H1 (cell line): ENCODE results near the gene ADCK1. TPM values are rescaled to one million over a fixed set of nuclear protein-coding genes. Genes with fewer than 3 reads are reported as not detected.

Source experiments
- CTCF ChIP-seq, 3 experiments: IDR thresholded peaks; 1 replicate in 2 of 3; 2 replicates in 1 of 3; pipeline versions ENCODE4 v1.5.1 to v1.6.1; 2011; ENCODE audit warnings: low read length in 3 of 3, mild to moderate bottlenecking in 3 of 3, inconsistent platforms in 2 of 3, low read depth in 1 of 3, moderate library complexity in 1 of 3; ENCODE audit not compliant: insufficient read depth in 1 of 3; ENCODE audit errors: control extremely low read depth in 1 of 3
- EGR1 ChIP-seq: IDR thresholded peaks from 2 replicates; pipeline ENCODE4 v1.6.1; 2011; ENCODE audit warnings: low read depth, low read length, borderline replicate concordance
- GTF2F1 ChIP-seq: IDR thresholded peaks from 2 replicates; pipeline ENCODE4 v1.6.1; 2012; ENCODE audit warnings: low read depth, low read length, improper control_type of control experiment, borderline replicate concordance
- JUND ChIP-seq: IDR thresholded peaks from 2 replicates; pipeline ENCODE4 v1.6.1; 2011; ENCODE audit warnings: mild to moderate bottlenecking, improper control_type of control experiment, low read length
- KDM1A ChIP-seq: fragments of 200-600, 300-600 bp; sonication (generic); IDR thresholded peaks from 2 replicates; pipeline ENCODE4 v1.7.1; 2016; ENCODE audit warnings: mild to moderate bottlenecking, low read length, borderline replicate concordance
- KDM4A ChIP-seq: IDR thresholded peaks from one replicate; pipeline ENCODE4 v1.7.1; 2012; ENCODE audit warnings: low read depth, mild to moderate bottlenecking, moderate library complexity, low read length, inconsistent platforms; ENCODE audit not compliant: severe bottlenecking
- RBBP5 ChIP-seq: IDR thresholded peaks from 2 replicates; pipeline ENCODE4 v1.7.1; 2012; ENCODE audit warnings: low read depth, mild to moderate bottlenecking, inconsistent platforms, low read length, moderate library complexity, borderline replicate concordance
- RFX5 ChIP-seq: IDR thresholded peaks from 2 replicates; pipeline ENCODE4 v1.6.1; 2011; ENCODE audit warnings: low read depth, low read length, improper control_type of control experiment, borderline replicate concordance
- SIN3A ChIP-seq, 2 experiments: IDR thresholded peaks in 1 of 2; conservative IDR thresholded peaks in 1 of 2; 2 replicates each; pipeline ENCODE4 v1.6.1; 2011 to 2012; ENCODE audit warnings: low read length in 2 of 2, improper control_type of control experiment in 1 of 2, low read depth in 1 of 2, mild to moderate bottlenecking in 1 of 2
- SIRT6 ChIP-seq: IDR thresholded peaks from one replicate; pipeline ENCODE4 v1.7.1; 2012; ENCODE audit warnings: low read length, inconsistent platforms
- SP1 ChIP-seq: IDR thresholded peaks from 2 replicates; pipeline ENCODE4 v1.6.1; 2011; ENCODE audit warnings: low read depth, low read length
- SUZ12 ChIP-seq: fragments of 200-600 bp; sonication (generic); IDR thresholded peaks from 2 replicates; pipeline ENCODE4 v1.6.1; 2012; ENCODE audit warnings: mild to moderate bottlenecking, inconsistent platforms, low read length, moderate library complexity, mixed read lengths
- TAF1 ChIP-seq: IDR thresholded peaks from 2 replicates; pipeline ENCODE4 v1.6.1; 2011; ENCODE audit warnings: mild to moderate bottlenecking, low read depth, low read length
- TBP ChIP-seq: IDR thresholded peaks from 2 replicates; pipeline ENCODE4 v1.6.1; 2011; ENCODE audit warnings: low read depth, low read length, improper control_type of control experiment
- TCF12 ChIP-seq: IDR thresholded peaks from 2 replicates; pipeline ENCODE4 v1.6.1; 2011; ENCODE audit warnings: low read depth, mild to moderate bottlenecking, low read length
- polyA plus RNA-seq, 7 experiments: library from polyadenylated mRNA; depleted of rRNA in 3 of 7; stranded (reverse) in 5 of 7; unstranded in 2 of 7; fragments of >200 nt in 5 of 7; fragments of 200-250 nt in 2 of 7; gene quantifications; 1 replicate in 5 of 7; 2 replicates in 1 of 7; 4 replicates in 1 of 7; pipeline versions ENCODE4 v1.2.1 to v1.2.3, GENCODE V29; 2011 to 2013; ENCODE audit warnings: missing spikeins in 2 of 7, mixed read lengths in 2 of 7
- total RNA-seq: library from RNA; stranded (reverse); fragmentation: NEBNext Ultra II Directional; extraction: Animal tissue kit (Norgen Biotek cat#: 25700); gene quantifications from 2 replicates; pipeline ENCODE4 v1.2.1, GENCODE V29; 2021
- TF ChIP-seq, protein P1 (sequence below): IDR thresholded peaks from 2 replicates; pipeline ENCODE4 v1.6.1; 2011; ENCODE audit warnings: low read length, improper control_type of control experiment
- TF ChIP-seq, protein P2 (sequence below): IDR thresholded peaks from 2 replicates; pipeline ENCODE4 v1.6.1; 2012; ENCODE audit warnings: inconsistent platforms
- TF ChIP-seq, protein P3 (sequence below): IDR thresholded peaks from 2 replicates; pipeline ENCODE4 v1.6.1; 2011; ENCODE audit warnings: low read depth, mild to moderate bottlenecking, low read length; ENCODE audit not compliant: insufficient read depth

ADCK1 gene
- total and polyA plus RNA-seq, 2 of the 8 experiments (the other 6 are each of a cell fraction or from before 2014, with no cell fraction given): 11.0 to 16.8 TPM

DNA sequence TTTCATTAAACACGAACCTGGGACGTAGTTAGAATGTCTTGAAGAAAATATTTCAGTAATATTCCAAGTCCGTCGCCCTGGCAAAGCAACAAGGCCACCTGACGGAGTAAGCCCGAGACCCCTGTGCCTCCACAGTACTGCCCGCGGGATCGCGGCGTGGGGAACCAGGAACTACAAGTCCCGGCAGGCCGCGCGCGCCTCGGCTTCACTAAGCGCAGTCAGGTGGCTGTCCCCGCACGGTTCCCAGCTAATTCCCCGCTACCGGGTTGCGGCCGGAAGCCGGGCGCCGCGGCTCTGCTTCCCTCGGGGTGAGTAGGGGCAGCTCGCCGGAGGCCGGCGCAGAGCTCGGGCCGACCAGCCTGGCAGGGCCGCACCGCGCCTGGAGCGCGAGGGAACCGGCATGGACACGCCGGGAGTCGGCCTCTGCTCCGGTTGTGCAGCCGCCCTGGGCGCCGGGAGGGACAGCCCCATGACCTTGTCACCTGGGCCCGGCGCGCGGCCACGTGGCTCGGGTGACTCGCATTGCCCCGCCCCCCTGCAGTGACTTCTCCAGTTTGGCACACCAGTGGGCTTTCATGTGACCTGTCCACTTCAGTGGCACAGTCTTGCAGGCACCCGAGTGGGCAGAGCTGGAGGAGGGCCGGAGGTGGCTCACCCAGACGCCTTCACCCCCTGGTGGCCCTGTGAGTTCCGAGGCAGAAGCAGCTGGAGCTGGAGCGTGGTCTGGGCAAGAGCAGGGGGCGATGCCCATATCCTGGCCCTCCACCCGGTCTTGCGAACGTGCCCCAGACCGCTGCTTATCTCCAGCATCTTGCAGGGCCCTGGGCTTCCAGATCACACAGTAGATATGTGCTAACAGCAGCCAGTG lies at the start of gene ADCK1 (continued):
- TF ChIP-seq KDM4A (peak; percentile 97), RBBP5 (peak; percentile 97), SIRT6 (no peak), SUZ12 (no peak), SP1 (no peak), GTF2F1 (no peak), TBP (peak; percentile 48; the same call in 1 of the 2 replicates), EGR1 (no peak), SIN3A (conservative IDR thresholded peaks at IDR 0.05 in 1 of 2, IDR thresholded peaks at IDR 0.05 in 1 of 2; ENCODE audit: low read depth in 1 of 2, low read length in 2 of 2) (peak; percentile 59 to 87; a peak in 2 of 4 replicates), TCF12 (no peak), CTCF (IDR thresholded peaks at IDR 0.05; ENCODE audit: control extremely low read depth in 1 of 3, insufficient read depth in 1 of 3, low read depth in 1 of 3, low read length in 3 of 3) (peak in 2 of 3 experiments; percentile 26 to 40; a peak in 2 of 4 replicates), KDM1A (no peak), TAF1 (peak; percentile 63), RFX5 (no peak), JUND (no peak)
- TF ChIP-seq, protein P1, sequence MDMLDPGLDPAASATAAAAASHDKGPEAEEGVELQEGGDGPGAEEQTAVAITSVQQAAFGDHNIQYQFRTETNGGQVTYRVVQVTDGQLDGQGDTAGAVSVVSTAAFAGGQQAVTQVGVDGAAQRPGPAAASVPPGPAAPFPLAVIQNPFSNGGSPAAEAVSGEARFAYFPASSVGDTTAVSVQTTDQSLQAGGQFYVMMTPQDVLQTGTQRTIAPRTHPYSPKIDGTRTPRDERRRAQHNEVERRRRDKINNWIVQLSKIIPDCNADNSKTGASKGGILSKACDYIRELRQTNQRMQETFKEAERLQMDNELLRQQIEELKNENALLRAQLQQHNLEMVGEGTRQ: peak; percentile 82
- TF ChIP-seq, protein P2, sequence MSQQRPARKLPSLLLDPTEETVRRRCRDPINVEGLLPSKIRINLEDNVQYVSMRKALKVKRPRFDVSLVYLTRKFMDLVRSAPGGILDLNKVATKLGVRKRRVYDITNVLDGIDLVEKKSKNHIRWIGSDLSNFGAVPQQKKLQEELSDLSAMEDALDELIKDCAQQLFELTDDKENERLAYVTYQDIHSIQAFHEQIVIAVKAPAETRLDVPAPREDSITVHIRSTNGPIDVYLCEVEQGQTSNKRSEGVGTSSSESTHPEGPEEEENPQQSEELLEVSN: peak; percentile 56
- TF ChIP-seq, protein P3, sequence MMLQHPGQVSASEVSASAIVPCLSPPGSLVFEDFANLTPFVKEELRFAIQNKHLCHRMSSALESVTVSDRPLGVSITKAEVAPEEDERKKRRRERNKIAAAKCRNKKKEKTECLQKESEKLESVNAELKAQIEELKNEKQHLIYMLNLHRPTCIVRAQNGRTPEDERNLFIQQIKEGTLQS: peak; percentile 61; the same call in 1 of the 2 replicates
